GM21529 (cell line): ENCODE results near the gene HIVEP2.

Source experiments
- ATAC-seq: cut with Tn5 transposase; IDR thresholded peaks from one replicate; pipeline ENCODE4 v1.9.1; 2021; ENCODE audit not compliant: unreplicated experiment

HIVEP2 gene

GRCh38 chr6:142918339-142919042, 26.5 kb downstream of the HIVEP2 start:
- ATAC-seq, result no peak

- no peak for ATAC-seq
These were observed 28.1 kb downstream of the HIVEP2 start for GRCh38 chr6:142916881-142917280.

- ATAC-seq, result no peak
These were observed 29.9 kb downstream of the HIVEP2 start for GRCh38 chr6:142914937-142915697.

DNA sequence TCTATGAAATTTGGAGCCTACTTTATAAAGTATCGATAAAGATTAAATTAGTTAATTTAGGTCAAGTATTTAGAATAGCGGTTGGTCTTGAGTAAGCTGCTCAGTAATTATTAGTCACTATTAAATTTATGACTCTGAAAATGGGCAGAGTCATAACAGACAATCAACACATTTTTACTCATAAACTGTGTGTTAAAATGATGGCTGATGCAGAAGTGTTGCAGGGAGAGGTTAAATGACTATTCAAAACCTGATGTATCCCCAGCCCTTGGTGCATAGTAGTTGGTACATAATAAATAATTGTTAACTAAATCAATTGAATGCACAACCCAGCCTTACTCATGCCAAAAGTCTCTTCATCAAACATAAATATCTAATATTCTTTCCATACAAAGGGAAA, 30.6 kb downstream of the HIVEP2 start:
- no peak for ATAC-seq

GRCh38 chr6:142913511-142914047, 31.4 kb downstream of the HIVEP2 start:
- ATAC-seq, result peak; percentile 90

GRCh38 chr6:142913036-142913510, 31.9 kb downstream of the HIVEP2 start:
- ATAC-seq, result peak; percentile 64

- no peak for ATAC-seq
These were observed 32.9 kb downstream of the HIVEP2 start for GRCh38 chr6:142912125-142912524.

DNA sequence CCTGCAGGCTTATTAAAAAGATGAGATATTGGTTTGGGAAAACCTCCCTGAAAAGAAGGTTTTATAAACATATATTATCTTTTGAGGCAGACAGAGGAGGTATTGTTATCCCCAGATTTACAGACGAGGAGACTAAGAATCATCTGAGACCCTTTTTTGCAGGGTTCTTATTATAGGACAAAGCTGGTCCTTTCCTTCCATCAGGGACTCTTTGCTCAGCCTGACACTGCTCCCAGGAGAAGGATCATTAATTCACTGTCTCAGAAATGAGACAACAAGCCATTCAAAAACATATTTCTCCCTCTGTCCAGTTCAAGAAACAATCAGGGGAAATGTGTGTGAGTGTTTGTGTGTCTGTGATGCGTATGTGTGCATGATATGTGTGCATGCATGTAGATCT, 33.5 kb downstream of the HIVEP2 start:
- ATAC-seq, result no peak

DNA sequence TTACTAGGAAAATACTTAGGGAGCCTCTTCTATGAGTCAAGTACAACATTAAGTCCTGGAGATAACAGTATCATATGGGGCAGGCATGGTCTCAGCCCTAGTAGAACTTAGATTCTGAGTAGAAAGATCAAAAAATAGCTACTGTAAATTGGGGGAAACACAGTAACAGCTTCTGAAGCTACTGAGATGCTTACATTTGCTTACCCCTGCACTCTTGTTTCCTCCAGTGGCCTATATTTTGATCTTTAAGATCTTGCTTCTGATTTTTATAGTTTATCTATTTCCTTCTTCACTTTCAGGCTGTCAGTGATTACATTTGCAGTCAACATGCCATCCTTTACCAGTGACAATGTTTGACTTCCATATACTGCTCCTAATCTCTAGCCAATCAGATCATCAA, 35.3 kb downstream of the HIVEP2 start:
- no peak for ATAC-seq

- no peak for ATAC-seq
These were observed 36.7 kb downstream of the HIVEP2 start for GRCh38 chr6:142908235-142908634.

GRCh38 chr6:142907544-142907943, 37.4 kb downstream of the HIVEP2 start:
- ATAC-seq, result peak; percentile 9

GRCh38 chr6:142906945-142907470, 38.0 kb downstream of the HIVEP2 start:
- ATAC-seq, result peak; percentile 70

- ATAC-seq, result no peak
These were observed 41.2 kb downstream of the HIVEP2 start for GRCh38 chr6:142903812-142904211.

DNA sequence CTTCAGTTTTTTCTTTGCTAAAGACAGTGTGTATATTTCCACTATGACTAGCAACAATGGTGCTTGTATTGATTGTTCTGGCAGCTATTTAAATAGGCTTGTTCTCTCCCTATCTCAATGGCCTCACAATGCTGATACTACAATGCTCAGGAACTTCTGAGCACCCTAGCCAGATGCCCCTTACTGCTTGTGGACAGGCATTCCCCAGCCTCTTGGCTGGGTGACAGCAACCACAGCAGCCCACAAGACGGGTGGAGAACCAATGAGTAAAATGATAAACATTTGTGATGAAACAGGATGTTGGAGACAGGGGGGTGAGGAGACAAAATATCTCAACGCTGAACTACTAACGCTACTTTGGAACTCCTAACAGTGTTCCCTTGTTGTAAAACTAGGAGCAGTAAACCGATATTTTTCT, 42.3 kb downstream of the HIVEP2 start:
- ATAC-seq, result peak; percentile 73

DNA sequence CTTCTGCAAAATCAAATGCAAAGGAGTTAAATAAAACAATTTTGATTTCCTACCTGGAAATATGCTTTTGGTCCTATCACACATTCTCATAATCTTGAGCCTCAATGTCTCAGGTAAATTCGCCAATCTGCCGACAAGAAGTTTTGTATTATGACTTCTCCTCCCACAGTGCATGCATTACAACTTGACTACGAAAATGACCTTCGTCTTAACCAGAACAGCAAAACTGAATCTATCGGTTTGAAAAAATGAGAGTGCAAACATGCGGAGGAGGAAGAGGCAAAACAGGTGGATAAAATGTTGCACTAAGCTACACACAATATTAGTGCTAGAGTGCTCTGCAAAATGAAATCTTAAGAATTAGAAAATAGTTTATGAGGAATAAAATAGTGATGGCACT, 43.4 kb downstream of the HIVEP2 start:
- ATAC-seq, result no peak

- ATAC-seq, result no peak
These were observed 44.6 kb downstream of the HIVEP2 start for GRCh38 chr6:142900227-142900971.

- no peak for ATAC-seq
These were observed 45.8 kb downstream of the HIVEP2 start for GRCh38 chr6:142898927-142899895.

- no peak for ATAC-seq
These were observed 47.3 kb downstream of the HIVEP2 start for GRCh38 chr6:142897659-142898058.

- no peak for ATAC-seq
These were observed 48.2 kb downstream of the HIVEP2 start for GRCh38 chr6:142896732-142897131.

DNA sequence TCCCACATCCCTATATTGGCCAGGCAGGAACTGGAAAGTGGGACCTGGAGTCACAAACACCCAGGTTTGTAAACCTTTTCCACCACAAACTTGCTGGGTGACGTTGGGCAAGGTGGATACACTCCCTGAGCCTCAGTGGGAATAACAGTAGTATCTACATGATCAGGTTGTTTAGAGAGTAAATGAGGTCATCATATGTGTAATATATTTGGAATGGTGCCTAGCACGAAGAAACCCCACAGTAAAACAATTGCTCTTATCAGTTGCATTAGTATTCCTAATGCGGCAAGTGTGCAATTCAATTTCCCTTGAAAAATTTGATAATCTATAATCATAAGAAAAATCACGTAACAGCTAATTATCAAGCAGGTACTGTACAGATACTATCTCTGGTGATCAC, 51.9 kb downstream of the HIVEP2 start:
- no peak for ATAC-seq
